22Rv1 (cell line): ENCODE data around the gene SDK1.

ENCODE experiments used
- H3K27ac ChIP-seq: fragments of 450-650 bp; 2 replicates; pipeline ENCODE4 v1.5.1; 2017
- CTCF ChIP-seq: fragments of 450-650 bp; IDR thresholded peaks from 2 replicates; pipeline ENCODE4 v1.5.1; 2017; ENCODE audit warnings: mild to moderate bottlenecking
- ZFX ChIP-seq: fragments of 450-650 bp; IDR thresholded peaks from 2 replicates; pipeline ENCODE4 v1.6.1; 2017; ENCODE audit warnings: antibody characterized with exemption, borderline replicate concordance

SDK1 gene

GRCh38 chr7:3943779-3944520, 642.9 kb downstream of the SDK1 start:
- no peak overlapping the region for H3K27ac ChIP-seq
- no peak for TF ChIP-seq CTCF
- TF ChIP-seq ZFX, result no peak

- H3K27ac ChIP-seq, result no peak overlapping the region
- no peak for TF ChIP-seq ZFX
- TF ChIP-seq CTCF, result no peak
These were observed 648.2 kb downstream of the SDK1 start for GRCh38 chr7:3949242-3949640.

- TF ChIP-seq ZFX, result no peak
- TF ChIP-seq CTCF, result no peak
These were observed 649.2 kb downstream of the SDK1 start for GRCh38 chr7:3950249-3950648.

GRCh38 chr7:3951316-3952055, 650.4 kb downstream of the SDK1 start:
- TF ChIP-seq CTCF (no peak), ZFX (no peak)
- no peak overlapping the region for H3K27ac ChIP-seq

More at GRCh38 chr7:3950249-3950648, 649.2 kb downstream of the SDK1 start:
- no peak overlapping the region for H3K27ac ChIP-seq

- H3K27ac ChIP-seq, result no peak overlapping the region
- no peak for TF ChIP-seq CTCF
- TF ChIP-seq ZFX, result no peak
These were observed 652.1 kb downstream of the SDK1 start for GRCh38 chr7:3953133-3953532.

- TF ChIP-seq ZFX (no peak), CTCF (no peak)
- H3K27ac ChIP-seq, result no peak overlapping the region
These were observed 652.9 kb downstream of the SDK1 start for GRCh38 chr7:3953946-3954345.

GRCh38 chr7:3955026-3955425, 654.0 kb downstream of the SDK1 start:
- no peak for TF ChIP-seq ZFX
- TF ChIP-seq CTCF, result no peak
- no peak overlapping the region for H3K27ac ChIP-seq
